GM12864 (cell line): Measurements from ENCODE around the gene KLK7.

Experiments
- DNase-seq: peaks from one replicate; pipeline ENCODE4 v3.0.0-alpha.2; 2011; ENCODE audit warnings: low read depth
- H3K4me3 ChIP-seq: 2 replicates; pipeline ENCODE4 v1.5.1; 2011; ENCODE audit warnings: mild to moderate bottlenecking, low read depth, low read length, control low read depth
- CTCF ChIP-seq: IDR thresholded peaks from 2 replicates; pipeline ENCODE4 v1.5.1; 2011; ENCODE audit warnings: low read depth, mild to moderate bottlenecking, moderate library complexity, low read length, control low read depth, inconsistent platforms; ENCODE audit errors: missing control alignments

KLK7 gene

GRCh38 chr19:50983625-50984292 is at the start of gene KLK7:
Gene KLK7, minus strand, starts transcription at chr19:50983917. Its CDS starts 1,518 bp downstream, at chr19:50982399.
- H3K4me3 ChIP-seq, result no peak within 1 kb of the TSS
- no peak for TF ChIP-seq CTCF
- DNase-seq, result no peak

- no peak for TF ChIP-seq CTCF
- H3K4me3 ChIP-seq, result no peak overlapping the region
Observed at GRCh38 chr19:51031880-51032225, 48.1 kb upstream of the KLK7 start.

GRCh38 chr19:51031220-51031879 is 47.6 kb upstream of the KLK7 start:
- no peak for TF ChIP-seq CTCF
- no peak overlapping the region for H3K4me3 ChIP-seq
- DNase-seq, result no peak

More at GRCh38 chr19:51031880-51032225, 48.1 kb upstream of the KLK7 start:
- no peak for DNase-seq

GRCh38 chr19:51030631-51031030 is 46.9 kb upstream of the KLK7 start:
- TF ChIP-seq CTCF, result no peak
- no peak for DNase-seq
- H3K4me3 ChIP-seq, result no peak overlapping the region

GRCh38 chr19:51029718-51030117 is 46.0 kb upstream of the KLK7 start:
- no peak overlapping the region for H3K4me3 ChIP-seq
- DNase-seq, result no peak
- no peak for TF ChIP-seq CTCF

- TF ChIP-seq CTCF, result no peak
- H3K4me3 ChIP-seq, result no peak overlapping the region
- DNase-seq, result no peak
Observed at GRCh38 chr19:51027873-51028272, 44.2 kb upstream of the KLK7 start.
